ENCODE data around the gene IGLL5.

IGLL5 gene

DNA sequence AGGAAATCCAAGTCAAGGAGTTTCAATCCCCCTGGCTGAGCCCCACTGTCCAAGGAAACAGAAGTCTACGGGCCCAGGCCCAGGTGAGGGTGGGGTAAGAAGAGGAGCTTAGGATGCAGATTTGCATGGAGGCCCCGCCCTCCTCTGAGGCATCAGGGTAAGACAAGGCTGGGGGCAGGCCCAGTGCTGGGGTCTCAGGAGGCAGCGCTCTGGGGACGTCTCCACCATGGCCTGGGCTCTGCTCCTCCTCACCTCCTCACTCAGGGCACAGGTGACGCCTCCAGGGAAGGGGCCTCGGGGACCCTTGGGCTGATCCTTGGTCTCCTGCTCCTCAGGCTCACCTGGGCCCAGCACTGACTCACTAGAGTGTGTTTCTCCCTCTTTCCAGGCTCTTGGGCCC, 31.3 kb upstream of the IGLL5 start:
- Histone ChIP-seq H3K9me3 (ENCODE audit: control insufficient read depth, insufficient read depth, low read depth, low read length) (no peaks in the 10 kb centered on the region), H3K27ac (ENCODE audit: extremely low read depth, low read depth, low read length) (no peak overlapping the region), H3K4me1 (ENCODE audit: control insufficient read depth, insufficient read depth, low read length) (no peaks in the 10 kb centered on the region), H3K36me3 (ENCODE audit: control insufficient read depth in 2 of 2, insufficient read depth in 1 of 2, low read length in 2 of 2) (no peaks in the 10 kb centered on the region), H3K4me3 (ENCODE audit: low read depth, low read length) (no peak overlapping the region)
- TF ChIP-seq, protein P1, sequence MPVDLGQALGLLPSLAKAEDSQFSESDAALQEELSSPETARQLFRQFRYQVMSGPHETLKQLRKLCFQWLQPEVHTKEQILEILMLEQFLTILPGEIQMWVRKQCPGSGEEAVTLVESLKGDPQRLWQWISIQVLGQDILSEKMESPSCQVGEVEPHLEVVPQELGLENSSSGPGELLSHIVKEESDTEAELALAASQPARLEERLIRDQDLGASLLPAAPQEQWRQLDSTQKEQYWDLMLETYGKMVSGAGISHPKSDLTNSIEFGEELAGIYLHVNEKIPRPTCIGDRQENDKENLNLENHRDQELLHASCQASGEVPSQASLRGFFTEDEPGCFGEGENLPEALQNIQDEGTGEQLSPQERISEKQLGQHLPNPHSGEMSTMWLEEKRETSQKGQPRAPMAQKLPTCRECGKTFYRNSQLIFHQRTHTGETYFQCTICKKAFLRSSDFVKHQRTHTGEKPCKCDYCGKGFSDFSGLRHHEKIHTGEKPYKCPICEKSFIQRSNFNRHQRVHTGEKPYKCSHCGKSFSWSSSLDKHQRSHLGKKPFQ (tag by site-specific recombination; IDR thresholded peaks at IDR 0.05) = no peak
- no peak for TF ChIP-seq ZFP37 (tag by site-specific recombination; IDR thresholded peaks at IDR 0.05)
- TF ChIP-seq, protein P2, sequence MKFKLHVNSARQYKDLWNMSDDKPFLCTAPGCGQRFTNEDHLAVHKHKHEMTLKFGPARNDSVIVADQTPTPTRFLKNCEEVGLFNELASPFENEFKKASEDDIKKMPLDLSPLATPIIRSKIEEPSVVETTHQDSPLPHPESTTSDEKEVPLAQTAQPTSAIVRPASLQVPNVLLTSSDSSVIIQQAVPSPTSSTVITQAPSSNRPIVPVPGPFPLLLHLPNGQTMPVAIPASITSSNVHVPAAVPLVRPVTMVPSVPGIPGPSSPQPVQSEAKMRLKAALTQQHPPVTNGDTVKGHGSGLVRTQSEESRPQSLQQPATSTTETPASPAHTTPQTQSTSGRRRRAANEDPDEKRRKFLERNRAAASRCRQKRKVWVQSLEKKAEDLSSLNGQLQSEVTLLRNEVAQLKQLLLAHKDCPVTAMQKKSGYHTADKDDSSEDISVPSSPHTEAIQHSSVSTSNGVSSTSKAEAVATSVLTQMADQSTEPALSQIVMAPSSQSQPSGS (tag by site-specific recombination; IDR thresholded peaks at IDR 0.05; ENCODE audit: low read depth) = no peak
- CTCF ChIA-PET = interaction anchor here (0.7 to 4.2 kb wide), 17 partner anchors 9 to 190 kb away, joined by 3 to 42 read pairs (median 6); no protein-coding TSS in a partner anchor
- POLR2A ChIA-PET = no interaction called here

DNA sequence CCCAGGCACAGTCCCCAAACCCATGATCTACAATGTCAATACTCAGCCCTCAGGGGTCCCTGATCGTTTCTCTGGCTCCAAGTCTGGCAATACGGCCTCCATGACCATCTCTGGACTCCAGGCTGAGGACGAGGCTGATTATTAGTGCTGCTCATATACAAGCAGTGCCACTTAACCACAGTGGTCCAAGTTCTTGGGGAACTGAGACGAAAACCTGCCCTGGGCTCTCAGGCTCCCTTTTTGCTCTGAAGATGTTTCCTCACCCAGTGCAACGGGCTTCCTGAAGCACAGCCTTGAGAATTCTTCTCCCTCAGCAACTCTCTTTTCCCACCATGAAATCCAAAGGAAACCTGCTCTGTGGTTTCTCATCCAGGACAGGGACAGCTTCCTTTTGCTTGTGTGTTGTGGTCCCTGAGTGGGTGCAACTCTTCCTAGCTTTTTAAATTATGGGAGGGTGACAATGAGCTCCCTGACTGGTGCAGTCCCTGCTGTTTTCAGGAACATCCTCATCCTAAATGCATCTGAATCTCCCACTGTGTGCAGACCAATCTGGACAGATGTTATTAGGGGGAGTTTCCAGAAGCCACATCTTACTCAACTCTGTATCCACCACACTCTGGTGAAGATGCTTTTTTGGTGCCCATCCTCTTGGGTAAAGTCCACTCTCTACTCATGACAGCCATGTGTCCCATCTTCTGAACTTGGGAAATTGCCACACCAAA, 30.6 kb upstream of the IGLL5 start:
- Histone ChIP-seq H3K4me1 (ENCODE audit: control insufficient read depth, insufficient read depth, low read length) (no peaks in the 10 kb centered on the region), H3K27ac (ENCODE audit: extremely low read depth, low read depth, low read length) (no peak overlapping the region), H3K36me3 (ENCODE audit: control insufficient read depth in 2 of 2, insufficient read depth in 1 of 2, low read length in 2 of 2) (no peaks in the 10 kb centered on the region), H3K4me3 (ENCODE audit: low read depth, low read length) (no peak overlapping the region), H3K9me3 (ENCODE audit: control insufficient read depth, insufficient read depth, low read depth, low read length) (no peaks in the 10 kb centered on the region)
- POLR2A ChIA-PET = no interaction called here
- CTCF ChIA-PET = interaction anchor here (0.6 to 4.2 kb wide), 14 partner anchors 8 to 692 kb away, joined by 3 to 42 read pairs (median 7); partner anchors contain the start of gene ZNF280A
- TF ChIP-seq, protein P3, sequence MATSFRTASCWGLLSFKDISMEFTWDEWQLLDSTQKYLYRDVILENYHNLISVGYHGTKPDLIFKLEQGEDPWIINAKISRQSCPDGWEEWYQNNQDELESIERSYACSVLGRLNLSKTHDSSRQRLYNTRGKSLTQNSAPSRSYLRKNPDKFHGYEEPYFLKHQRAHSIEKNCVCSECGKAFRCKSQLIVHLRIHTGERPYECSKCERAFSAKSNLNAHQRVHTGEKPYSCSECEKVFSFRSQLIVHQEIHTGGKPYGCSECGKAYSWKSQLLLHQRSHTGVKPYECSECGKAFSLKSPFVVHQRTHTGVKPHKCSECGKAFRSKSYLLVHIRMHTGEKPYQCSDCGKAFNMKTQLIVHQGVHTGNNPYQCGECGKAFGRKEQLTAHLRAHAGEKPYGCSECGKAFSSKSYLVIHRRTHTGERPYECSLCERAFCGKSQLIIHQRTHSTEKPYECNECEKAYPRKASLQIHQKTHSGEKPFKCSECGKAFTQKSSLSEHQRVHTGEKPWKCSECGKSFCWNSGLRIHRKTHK (tag by site-specific recombination; IDR thresholded peaks at IDR 0.05) = no peak
- TF ChIP-seq ZNF2 (tag by site-specific recombination; IDR thresholded peaks at IDR 0.05) (no peak), ZNF146 (tag by site-specific recombination; IDR thresholded peaks at IDR 0.05) (no peak), ZNF571 (tag by site-specific recombination; IDR thresholded peaks at IDR 0.05) (no peak), ZXDB (tag by site-specific recombination; IDR thresholded peaks at IDR 0.05) (no peak), ZNF221 (tag by site-specific recombination; IDR thresholded peaks at IDR 0.05; ENCODE audit: borderline replicate concordance) (no peak), ZNF530 (tag by site-specific recombination; IDR thresholded peaks at IDR 0.05; ENCODE audit: low read depth) (no peak)
- TF ChIP-seq, protein P4, sequence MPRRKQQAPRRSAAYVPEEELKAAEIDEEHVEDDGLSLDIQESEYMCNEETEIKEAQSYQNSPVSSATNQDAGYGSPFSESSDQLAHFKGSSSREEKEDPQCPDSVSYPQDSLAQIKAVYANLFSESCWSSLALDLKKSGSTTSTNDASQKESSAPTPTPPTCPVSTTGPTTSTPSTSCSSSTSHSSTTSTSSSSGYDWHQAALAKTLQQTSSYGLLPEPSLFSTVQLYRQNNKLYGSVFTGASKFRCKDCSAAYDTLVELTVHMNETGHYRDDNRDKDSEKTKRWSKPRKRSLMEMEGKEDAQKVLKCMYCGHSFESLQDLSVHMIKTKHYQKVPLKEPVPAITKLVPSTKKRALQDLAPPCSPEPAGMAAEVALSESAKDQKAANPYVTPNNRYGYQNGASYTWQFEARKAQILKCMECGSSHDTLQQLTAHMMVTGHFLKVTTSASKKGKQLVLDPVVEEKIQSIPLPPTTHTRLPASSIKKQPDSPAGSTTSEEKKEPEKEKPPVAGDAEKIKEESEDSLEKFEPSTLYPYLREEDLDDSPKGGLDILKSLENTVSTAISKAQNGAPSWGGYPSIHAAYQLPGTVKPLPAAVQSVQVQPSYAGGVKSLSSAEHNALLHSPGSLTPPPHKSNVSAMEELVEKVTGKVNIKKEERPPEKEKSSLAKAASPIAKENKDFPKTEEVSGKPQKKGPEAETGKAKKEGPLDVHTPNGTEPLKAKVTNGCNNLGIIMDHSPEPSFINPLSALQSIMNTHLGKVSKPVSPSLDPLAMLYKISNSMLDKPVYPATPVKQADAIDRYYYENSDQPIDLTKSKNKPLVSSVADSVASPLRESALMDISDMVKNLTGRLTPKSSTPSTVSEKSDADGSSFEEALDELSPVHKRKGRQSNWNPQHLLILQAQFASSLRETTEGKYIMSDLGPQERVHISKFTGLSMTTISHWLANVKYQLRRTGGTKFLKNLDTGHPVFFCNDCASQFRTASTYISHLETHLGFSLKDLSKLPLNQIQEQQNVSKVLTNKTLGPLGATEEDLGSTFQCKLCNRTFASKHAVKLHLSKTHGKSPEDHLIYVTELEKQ (tag by site-specific recombination; IDR thresholded peaks at IDR 0.05; ENCODE audit: borderline replicate concordance) = no peak
- TF ChIP-seq, protein P5, sequence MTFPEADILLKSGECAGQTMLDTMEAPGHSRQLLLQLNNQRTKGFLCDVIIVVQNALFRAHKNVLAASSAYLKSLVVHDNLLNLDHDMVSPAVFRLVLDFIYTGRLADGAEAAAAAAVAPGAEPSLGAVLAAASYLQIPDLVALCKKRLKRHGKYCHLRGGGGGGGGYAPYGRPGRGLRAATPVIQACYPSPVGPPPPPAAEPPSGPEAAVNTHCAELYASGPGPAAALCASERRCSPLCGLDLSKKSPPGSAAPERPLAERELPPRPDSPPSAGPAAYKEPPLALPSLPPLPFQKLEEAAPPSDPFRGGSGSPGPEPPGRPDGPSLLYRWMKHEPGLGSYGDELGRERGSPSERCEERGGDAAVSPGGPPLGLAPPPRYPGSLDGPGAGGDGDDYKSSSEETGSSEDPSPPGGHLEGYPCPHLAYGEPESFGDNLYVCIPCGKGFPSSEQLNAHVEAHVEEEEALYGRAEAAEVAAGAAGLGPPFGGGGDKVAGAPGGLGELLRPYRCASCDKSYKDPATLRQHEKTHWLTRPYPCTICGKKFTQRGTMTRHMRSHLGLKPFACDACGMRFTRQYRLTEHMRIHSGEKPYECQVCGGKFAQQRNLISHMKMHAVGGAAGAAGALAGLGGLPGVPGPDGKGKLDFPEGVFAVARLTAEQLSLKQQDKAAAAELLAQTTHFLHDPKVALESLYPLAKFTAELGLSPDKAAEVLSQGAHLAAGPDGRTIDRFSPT (tag by site-specific recombination; IDR thresholded peaks at IDR 0.05) = no peak
- TF ChIP-seq, protein P6, sequence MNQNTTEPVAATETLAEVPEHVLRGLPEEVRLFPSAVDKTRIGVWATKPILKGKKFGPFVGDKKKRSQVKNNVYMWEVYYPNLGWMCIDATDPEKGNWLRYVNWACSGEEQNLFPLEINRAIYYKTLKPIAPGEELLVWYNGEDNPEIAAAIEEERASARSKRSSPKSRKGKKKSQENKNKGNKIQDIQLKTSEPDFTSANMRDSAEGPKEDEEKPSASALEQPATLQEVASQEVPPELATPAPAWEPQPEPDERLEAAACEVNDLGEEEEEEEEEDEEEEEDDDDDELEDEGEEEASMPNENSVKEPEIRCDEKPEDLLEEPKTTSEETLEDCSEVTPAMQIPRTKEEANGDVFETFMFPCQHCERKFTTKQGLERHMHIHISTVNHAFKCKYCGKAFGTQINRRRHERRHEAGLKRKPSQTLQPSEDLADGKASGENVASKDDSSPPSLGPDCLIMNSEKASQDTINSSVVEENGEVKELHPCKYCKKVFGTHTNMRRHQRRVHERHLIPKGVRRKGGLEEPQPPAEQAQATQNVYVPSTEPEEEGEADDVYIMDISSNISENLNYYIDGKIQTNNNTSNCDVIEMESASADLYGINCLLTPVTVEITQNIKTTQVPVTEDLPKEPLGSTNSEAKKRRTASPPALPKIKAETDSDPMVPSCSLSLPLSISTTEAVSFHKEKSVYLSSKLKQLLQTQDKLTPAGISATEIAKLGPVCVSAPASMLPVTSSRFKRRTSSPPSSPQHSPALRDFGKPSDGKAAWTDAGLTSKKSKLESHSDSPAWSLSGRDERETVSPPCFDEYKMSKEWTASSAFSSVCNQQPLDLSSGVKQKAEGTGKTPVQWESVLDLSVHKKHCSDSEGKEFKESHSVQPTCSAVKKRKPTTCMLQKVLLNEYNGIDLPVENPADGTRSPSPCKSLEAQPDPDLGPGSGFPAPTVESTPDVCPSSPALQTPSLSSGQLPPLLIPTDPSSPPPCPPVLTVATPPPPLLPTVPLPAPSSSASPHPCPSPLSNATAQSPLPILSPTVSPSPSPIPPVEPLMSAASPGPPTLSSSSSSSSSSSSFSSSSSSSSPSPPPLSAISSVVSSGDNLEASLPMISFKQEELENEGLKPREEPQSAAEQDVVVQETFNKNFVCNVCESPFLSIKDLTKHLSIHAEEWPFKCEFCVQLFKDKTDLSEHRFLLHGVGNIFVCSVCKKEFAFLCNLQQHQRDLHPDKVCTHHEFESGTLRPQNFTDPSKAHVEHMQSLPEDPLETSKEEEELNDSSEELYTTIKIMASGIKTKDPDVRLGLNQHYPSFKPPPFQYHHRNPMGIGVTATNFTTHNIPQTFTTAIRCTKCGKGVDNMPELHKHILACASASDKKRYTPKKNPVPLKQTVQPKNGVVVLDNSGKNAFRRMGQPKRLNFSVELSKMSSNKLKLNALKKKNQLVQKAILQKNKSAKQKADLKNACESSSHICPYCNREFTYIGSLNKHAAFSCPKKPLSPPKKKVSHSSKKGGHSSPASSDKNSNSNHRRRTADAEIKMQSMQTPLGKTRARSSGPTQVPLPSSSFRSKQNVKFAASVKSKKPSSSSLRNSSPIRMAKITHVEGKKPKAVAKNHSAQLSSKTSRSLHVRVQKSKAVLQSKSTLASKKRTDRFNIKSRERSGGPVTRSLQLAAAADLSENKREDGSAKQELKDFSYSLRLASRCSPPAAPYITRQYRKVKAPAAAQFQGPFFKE (tag by site-specific recombination; IDR thresholded peaks at IDR 0.05; ENCODE audit: borderline replicate concordance) = no peak
